Testis (tissue), 3 donors: ENCODE data around the gene HOXB3. TPM values are rescaled to one million over a fixed set of nuclear protein-coding genes. Genes with fewer than 3 reads are reported as not detected.

Source experiments
- DNase-seq: peaks from one replicate; pipeline ENCODE4 v3.0.0-alpha.2; 2019
- H3K27ac ChIP-seq, 2 donors: fragments of 200-600 bp; sonication (generic); one replicate each; pipeline ENCODE4 v1.5.1; 2019
- H3K27me3 ChIP-seq: fragments of 200-600 bp; sonication (generic); one replicate; pipeline ENCODE4 v1.5.1; 2019
- H3K36me3 ChIP-seq: fragments of 200-600 bp; sonication (generic); one replicate; pipeline ENCODE4 v1.5.1; 2017; ENCODE audit warnings: low read depth; ENCODE audit errors: missing control alignments
- H3K4me1 ChIP-seq: fragments of 200-600 bp; sonication (generic); one replicate; pipeline ENCODE4 v1.5.1; 2019
- H3K4me3 ChIP-seq, 2 donors: fragments of 200-600 bp; sonication (generic); one replicate each; pipeline ENCODE4 v1.5.1; 2017 to 2019
- H3K9me3 ChIP-seq: fragments of 200-600 bp; sonication (generic); one replicate; pipeline ENCODE4 v1.5.1; 2017
- POLR2A ChIP-seq: fragments of 450-650 bp; IDR thresholded peaks from one replicate; pipeline ENCODE4 v1.6.1; 2017; ENCODE audit warnings: antibody characterized with exemption, mild to moderate bottlenecking, moderate library complexity
- WGBS, 2 donors: methylation state at CpG; one replicate each; pipeline ENCODE4 v1.1.5; 2018; 5-methylcytosine and 5-hydroxymethylcytosine counted together
- intact Hi-C: fragments of 100-400 bp; cut with DNase I; formaldehyde crosslinking; loops from one replicate; pipeline ENCODE4 v1.15.1; 2023; ENCODE audit warnings: low total_unique reads
- polyA plus RNA-seq: library from polyadenylated mRNA; stranded (reverse); fragments of 350-450 nt; fragmentation: Illumina TruSeq; extraction: RNeasy Lipid Tissue Mini Kit (QIAGEN cat#74804); gene quantifications from one replicate; pipeline ENCODE4 v1.2.3, GENCODE V29; 2014; ENCODE audit warnings: low read depth, low replicate concordance; ENCODE audit not compliant: insufficient read depth
- total RNA-seq, 2 donors: library from RNA; depleted of rRNA; stranded (reverse); fragments of >200 nt; gene quantifications; one replicate each; pipeline ENCODE4 v1.2.3, GENCODE V29; 2016
- TF ChIP-seq, protein P1 (sequence below), 3 experiments: fragments of 450-650 bp in 2 of 3; fragments of 200-600 bp in 1 of 3; sonication (generic) in 1 of 3; IDR thresholded peaks; one replicate each; pipeline ENCODE4 v1.5.1; 2016 to 2019; ENCODE audit warnings: antibody characterized with exemption in 3 of 3, mild to moderate bottlenecking in 2 of 3, moderate library complexity in 1 of 3

HOXB3 gene
- total and polyA plus RNA-seq, 3 donors from 2014 or later: 9.2 to 11.4 (median 10.6) TPM

DNA sequence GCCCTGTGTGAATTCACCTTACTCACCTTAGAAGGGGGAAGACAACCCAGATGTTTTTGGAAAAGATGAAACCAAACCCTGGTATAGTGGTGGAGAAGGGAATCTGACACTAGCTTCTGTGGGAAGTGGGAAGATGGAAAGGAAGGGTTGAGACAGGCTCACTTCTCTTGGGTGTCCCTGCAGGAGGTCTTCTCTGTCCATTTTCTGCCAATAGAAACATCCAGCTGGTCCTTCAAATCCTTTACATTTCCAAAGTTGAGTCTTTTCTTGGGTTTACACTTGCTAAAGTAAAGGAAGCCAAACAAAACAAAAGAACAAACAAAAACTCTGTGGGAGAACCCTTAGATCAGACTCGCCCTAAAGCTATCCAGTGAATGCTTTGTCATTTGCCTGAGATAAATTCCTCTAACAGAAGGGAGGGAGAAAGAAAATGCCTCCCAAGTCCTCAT, 69.4 kb downstream of the HOXB3 start:
- H3K36me3 ChIP-seq: no peaks in the 10 kb centered on the region

DNA sequence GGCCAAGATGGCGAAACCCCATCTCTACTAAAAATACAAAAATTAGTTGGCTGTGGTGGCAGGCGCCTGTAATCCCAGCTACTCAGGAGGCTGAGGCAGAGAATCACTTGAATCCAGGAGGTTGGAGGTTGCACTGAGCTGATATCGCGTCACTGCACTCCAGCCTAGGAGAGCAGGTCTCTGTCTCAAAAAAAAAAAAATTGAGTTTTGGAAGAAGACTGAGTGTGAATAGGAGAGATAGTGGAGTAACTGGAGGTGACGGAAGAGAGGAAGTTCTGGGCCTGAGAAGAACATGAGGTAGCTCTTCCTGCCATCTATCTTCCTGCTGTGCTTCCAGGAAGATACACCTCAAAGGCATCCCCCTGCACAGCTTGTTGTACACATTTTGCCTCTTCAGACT, 70.6 kb downstream of the HOXB3 start:
- no peaks in the 10 kb centered on the region for H3K4me1 ChIP-seq
- no peaks in the 10 kb centered on the region for H3K36me3 ChIP-seq
- no peaks in the 10 kb centered on the region for H3K9me3 ChIP-seq
- DNase-seq: no peak
- H3K27me3 ChIP-seq: no peaks in the 10 kb centered on the region
- H3K27ac ChIP-seq: no peak overlapping the region
- intact Hi-C loops: no loop called here
- H3K4me3 ChIP-seq: no peak overlapping the region
- 87 to 89% methylated on average over 5 of the region's 5 CpGs for WGBS, 2 donors
- TF ChIP-seq, protein P1, sequence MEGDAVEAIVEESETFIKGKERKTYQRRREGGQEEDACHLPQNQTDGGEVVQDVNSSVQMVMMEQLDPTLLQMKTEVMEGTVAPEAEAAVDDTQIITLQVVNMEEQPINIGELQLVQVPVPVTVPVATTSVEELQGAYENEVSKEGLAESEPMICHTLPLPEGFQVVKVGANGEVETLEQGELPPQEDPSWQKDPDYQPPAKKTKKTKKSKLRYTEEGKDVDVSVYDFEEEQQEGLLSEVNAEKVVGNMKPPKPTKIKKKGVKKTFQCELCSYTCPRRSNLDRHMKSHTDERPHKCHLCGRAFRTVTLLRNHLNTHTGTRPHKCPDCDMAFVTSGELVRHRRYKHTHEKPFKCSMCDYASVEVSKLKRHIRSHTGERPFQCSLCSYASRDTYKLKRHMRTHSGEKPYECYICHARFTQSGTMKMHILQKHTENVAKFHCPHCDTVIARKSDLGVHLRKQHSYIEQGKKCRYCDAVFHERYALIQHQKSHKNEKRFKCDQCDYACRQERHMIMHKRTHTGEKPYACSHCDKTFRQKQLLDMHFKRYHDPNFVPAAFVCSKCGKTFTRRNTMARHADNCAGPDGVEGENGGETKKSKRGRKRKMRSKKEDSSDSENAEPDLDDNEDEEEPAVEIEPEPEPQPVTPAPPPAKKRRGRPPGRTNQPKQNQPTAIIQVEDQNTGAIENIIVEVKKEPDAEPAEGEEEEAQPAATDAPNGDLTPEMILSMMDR (IDR thresholded peaks at IDR 0.05): no peak
- TF ChIP-seq POLR2A: no peak

More for the DNA sequence above, 69.4 kb downstream of the HOXB3 start:
- Histone ChIP-seq H3K9me3 (no peaks in the 10 kb centered on the region), H3K4me3 (no peak overlapping the region), H3K4me1 (no peaks in the 10 kb centered on the region), H3K27me3 (no peaks in the 10 kb centered on the region), H3K27ac (no peak overlapping the region)
- WGBS, 2 donors: 53 to 64% methylated on average over 1 of the region's 1 CpG
- no peak for DNase-seq
- intact Hi-C loops: no loop called here
- TF ChIP-seq POLR2A: no peak
- TF ChIP-seq, protein P1 (IDR thresholded peaks at IDR 0.05): no peak

DNA sequence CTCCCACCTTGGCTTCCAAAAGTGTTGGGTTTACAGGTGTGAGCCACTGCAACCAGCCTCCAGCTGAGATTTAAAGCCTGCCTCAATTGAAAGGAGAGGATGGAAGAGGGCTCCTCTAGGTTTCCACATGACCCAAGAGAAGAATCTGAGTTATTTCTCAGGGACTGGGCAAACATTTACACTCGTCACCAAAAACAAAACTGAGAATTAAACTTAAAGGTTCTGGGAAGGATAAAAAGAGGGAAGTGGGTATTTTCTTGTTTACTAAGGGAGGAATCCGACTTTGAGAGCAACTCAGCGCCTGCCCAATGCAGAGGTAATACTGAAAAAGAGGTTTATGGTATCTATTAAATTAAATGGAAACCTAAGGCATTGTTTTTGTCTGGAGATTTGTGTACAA, 72.6 kb downstream of the HOXB3 start:
- intact Hi-C loops: no loop called here
- WGBS, 2 donors: 44 to 47% methylated on average over 3 of the region's 3 CpGs
- no peak for TF ChIP-seq POLR2A
- TF ChIP-seq, protein P1 (IDR thresholded peaks at IDR 0.05): no peak

DNA sequence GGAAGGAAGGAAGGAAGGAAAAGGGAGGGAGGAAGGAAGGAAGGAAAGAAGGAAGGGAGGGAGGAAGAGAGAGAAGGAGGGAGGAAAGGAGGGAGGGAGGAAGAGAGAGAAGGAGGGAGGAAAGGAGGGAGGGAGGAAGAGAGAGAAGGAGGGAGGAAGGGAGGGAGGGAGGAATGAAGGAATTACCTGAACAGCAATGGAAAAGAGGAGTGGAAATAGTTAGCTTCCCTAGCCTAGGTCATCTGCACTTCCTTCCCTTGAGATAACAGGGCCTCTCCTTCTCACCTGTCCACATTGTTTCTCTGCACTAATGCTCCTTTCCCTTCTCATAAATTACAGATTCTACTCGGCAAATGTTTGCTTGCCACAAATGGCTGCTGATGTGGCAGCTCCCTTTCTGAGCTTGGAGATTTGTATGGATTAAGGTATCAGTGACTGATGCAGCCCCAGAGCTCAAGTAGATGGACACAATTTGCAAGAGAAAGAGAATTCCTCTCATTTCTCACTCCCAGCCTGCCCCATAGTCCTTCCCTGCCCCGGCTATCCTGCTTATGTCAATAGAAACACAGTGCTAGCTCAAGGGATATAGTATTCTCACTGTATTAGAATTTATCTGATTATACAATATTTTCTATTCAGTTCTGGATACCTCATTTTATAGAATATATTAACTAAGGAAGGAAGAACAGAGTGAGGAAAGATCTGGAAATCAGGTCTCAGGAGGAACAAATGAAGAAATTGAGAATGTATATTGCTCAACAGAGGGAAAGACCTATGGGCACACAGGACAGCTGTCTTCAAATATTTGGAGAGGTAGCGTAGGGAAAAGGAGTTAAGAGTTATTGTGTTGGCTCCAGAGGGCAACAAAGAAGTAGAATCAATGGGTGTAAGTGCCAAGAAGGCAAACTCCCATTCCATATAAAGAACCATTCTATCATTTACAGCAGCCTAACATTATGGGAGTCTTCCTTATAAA, 73.8 kb downstream of the HOXB3 start:
- WGBS, 2 donors: 57 to 59% methylated on average over 3 of the region's 3 CpGs
- H3K4me3 ChIP-seq: no peak overlapping the region
- DNase-seq: no peak
- intact Hi-C loops: no loop called here
- no peaks in the 10 kb centered on the region for H3K4me1 ChIP-seq
- H3K27me3 ChIP-seq: no peaks in the 10 kb centered on the region
- no peak overlapping the region for H3K27ac ChIP-seq
- no peaks in the 10 kb centered on the region for H3K9me3 ChIP-seq
- no peaks in the 10 kb centered on the region for H3K36me3 ChIP-seq
- TF ChIP-seq POLR2A: no peak
- TF ChIP-seq, protein P1 (IDR thresholded peaks at IDR 0.05): no peak

More for the DNA sequence above, 72.6 kb downstream of the HOXB3 start:
- Histone ChIP-seq H3K4me3 (no peak overlapping the region), H3K4me1 (no peaks in the 10 kb centered on the region), H3K36me3 (no peaks in the 10 kb centered on the region), H3K9me3 (no peaks in the 10 kb centered on the region), H3K27me3 (no peaks in the 10 kb centered on the region), H3K27ac (no peak overlapping the region)
- no peak for DNase-seq
